ENCODE measurements around the gene PCDH9.

PCDH9 gene

GRCh38 chr13:66483712-66484111 lies 746.4 kb downstream of the PCDH9 start:
- DNase-seq (ENCODE audit: extremely low read depth, insufficient read length) = no peak
- H3K4me3 ChIP-seq (replicated peaks; ENCODE audit: low read depth, low read length) = no peak overlapping the region
- no peaks in the 10 kb centered on the region for H3K36me3 ChIP-seq (ENCODE audit: control insufficient read depth, insufficient read depth, low read length)
- TF ChIP-seq CTCF (IDR thresholded peaks at IDR 0.05; ENCODE audit: insufficient read depth, low read length, poor library complexity, severe bottlenecking) = no peak
- H3K27me3 ChIP-seq (replicated peaks; ENCODE audit: control insufficient read depth, insufficient read depth, low read length) = no peaks in the 10 kb centered on the region

GRCh38 chr13:66482836-66483235 lies 747.3 kb downstream of the PCDH9 start:
- Histone ChIP-seq H3K4me3 (replicated peaks; ENCODE audit: low read depth, low read length) (no peak overlapping the region), H3K27me3 (replicated peaks; ENCODE audit: control insufficient read depth, insufficient read depth, low read length) (no peaks in the 10 kb centered on the region), H3K36me3 (ENCODE audit: control insufficient read depth, insufficient read depth, low read length) (no peaks in the 10 kb centered on the region)
- TF ChIP-seq CTCF (IDR thresholded peaks at IDR 0.05; ENCODE audit: insufficient read depth, low read length, poor library complexity, severe bottlenecking) = no peak
- DNase-seq (ENCODE audit: extremely low read depth, insufficient read length) = no peak

GRCh38 chr13:66477816-66478215 lies 752.3 kb downstream of the PCDH9 start:
- no peak for DNase-seq (ENCODE audit: extremely low read depth, insufficient read length)
- Histone ChIP-seq H3K27me3 (replicated peaks; ENCODE audit: control insufficient read depth, insufficient read depth, low read length) (no peaks in the 10 kb centered on the region), H3K4me3 (replicated peaks; ENCODE audit: low read depth, low read length) (no peak overlapping the region), H3K36me3 (ENCODE audit: control insufficient read depth, insufficient read depth, low read length) (no peaks in the 10 kb centered on the region)
- TF ChIP-seq CTCF (IDR thresholded peaks at IDR 0.05; ENCODE audit: insufficient read depth, low read length, poor library complexity, severe bottlenecking) = no peak

- TF ChIP-seq CTCF (IDR thresholded peaks at IDR 0.05; ENCODE audit: insufficient read depth, low read length, poor library complexity, severe bottlenecking) = no peak
- H3K36me3 ChIP-seq (ENCODE audit: control insufficient read depth, insufficient read depth, low read length) = no peaks in the 10 kb centered on the region
- no peak for DNase-seq (ENCODE audit: extremely low read depth, insufficient read length)
- H3K4me3 ChIP-seq (replicated peaks; ENCODE audit: low read depth, low read length) = no peak overlapping the region
- H3K27me3 ChIP-seq (replicated peaks; ENCODE audit: control insufficient read depth, insufficient read depth, low read length) = no peaks in the 10 kb centered on the region
These were observed 755.1 kb downstream of the PCDH9 start for GRCh38 chr13:66475061-66475460.

GRCh38 chr13:66469745-66470144 lies 760.4 kb downstream of the PCDH9 start:
- DNase-seq (ENCODE audit: extremely low read depth, insufficient read length) = no peak
- Histone ChIP-seq H3K36me3 (ENCODE audit: control insufficient read depth, insufficient read depth, low read length) (no peaks in the 10 kb centered on the region), H3K27me3 (replicated peaks; ENCODE audit: control insufficient read depth, insufficient read depth, low read length) (no peaks in the 10 kb centered on the region), H3K4me3 (replicated peaks; ENCODE audit: low read depth, low read length) (no peak overlapping the region)
- TF ChIP-seq CTCF (IDR thresholded peaks at IDR 0.05; ENCODE audit: insufficient read depth, low read length, poor library complexity, severe bottlenecking) = no peak

GRCh38 chr13:66468656-66469055 lies 761.5 kb downstream of the PCDH9 start:
- H3K36me3 ChIP-seq (ENCODE audit: control insufficient read depth, insufficient read depth, low read length) = no peaks in the 10 kb centered on the region
- DNase-seq (ENCODE audit: extremely low read depth, insufficient read length) = no peak
- H3K4me3 ChIP-seq (replicated peaks; ENCODE audit: low read depth, low read length) = no peak overlapping the region
- TF ChIP-seq CTCF (IDR thresholded peaks at IDR 0.05; ENCODE audit: insufficient read depth, low read length, poor library complexity, severe bottlenecking) = no peak
- no peaks in the 10 kb centered on the region for H3K27me3 ChIP-seq (replicated peaks; ENCODE audit: control insufficient read depth, insufficient read depth, low read length)
